Measurements from ENCODE around the gene RPL13A.
"Not testable (repeated sequence)": the region's sequence is repeated elsewhere in the genome, so short reads cannot be mapped to it uniquely, and the experiment has no call there.

The RPL13A gene

DNA sequence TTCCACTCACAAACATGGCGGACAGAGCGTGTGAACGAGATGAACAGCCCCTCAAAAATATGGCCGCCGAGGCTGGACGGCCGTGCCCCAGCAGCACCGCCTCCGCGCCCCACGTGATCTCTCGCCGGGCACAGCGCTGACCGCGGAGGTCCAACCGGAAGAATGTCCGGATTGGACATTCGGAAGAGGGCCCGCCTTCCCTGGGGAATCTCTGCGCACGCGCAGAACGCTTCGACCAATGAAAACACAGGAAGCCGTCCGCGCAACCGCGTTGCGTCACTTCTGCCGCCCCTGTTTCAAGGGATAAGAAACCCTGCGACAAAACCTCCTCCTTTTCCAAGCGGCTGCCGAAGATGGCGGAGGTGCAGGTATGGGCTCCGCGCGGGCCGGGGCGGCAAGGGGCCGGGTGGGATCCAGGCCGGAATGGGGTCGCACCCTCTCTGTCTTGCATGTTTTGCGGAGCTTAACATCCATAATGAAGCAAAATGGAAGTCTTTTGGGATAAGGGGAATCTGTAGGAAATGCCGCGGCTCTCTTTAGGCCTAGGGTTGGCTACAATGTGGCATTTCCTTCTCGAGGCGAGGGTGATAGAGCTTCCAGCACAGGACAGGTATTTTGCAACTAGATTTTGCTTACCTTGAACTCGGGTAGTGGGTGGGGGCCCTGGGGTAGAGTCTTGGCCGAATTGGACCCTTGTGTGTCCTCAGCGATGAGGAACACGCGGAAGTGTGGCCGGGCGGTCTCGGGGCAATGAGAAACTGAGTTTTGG, at the start of gene RPL13A:
RPL13A (plus strand) TSS at position 332 of the 769 bp plus-strand sequence; CDS start at position 354, 22 bp downstream.
- peak; percentile 100 for DNase-seq

- DNase-seq, result no peak
Measured at GRCh38 chr19:49438261-49438660, 49.1 kb upstream of the RPL13A start.

- DNase-seq, result no peak
Measured at GRCh38 chr19:49439836-49440235, 47.6 kb upstream of the RPL13A start.

DNA sequence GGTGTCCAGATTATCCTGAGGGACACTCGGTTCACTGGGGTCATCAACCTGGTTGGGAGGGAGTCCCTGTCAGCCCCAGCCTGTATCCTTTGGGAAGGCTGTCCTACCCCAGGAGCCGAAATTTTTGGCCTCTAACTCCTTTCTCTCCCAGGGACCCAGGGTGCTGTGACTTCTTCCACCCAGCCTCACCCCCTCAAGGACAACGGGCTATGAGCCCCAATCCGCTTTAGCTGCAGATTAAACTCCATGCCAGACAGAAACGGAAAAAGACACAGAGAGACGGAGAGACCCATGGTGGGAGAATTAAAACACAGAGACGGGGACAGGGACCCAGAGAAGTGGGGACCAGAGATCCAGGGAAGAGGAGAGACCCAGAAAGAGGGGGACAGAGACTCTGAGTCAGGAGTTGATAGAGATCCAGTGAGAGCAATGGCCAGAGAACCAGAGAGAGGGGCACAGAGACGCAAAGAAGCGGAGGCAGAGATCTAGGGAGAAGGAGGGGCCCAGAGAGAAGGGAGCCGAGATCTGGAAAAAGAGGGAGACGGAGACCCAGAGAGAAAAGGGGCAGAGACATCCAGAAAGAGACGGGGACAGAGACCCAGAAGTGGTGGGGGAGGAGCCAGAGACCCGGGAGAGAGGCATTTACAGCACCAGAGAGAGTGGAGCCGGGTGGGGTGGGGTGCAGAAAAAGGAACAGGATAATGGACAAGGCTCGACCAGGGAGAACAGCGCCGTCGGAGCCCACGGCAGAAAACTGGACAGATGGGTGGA, 46.8 kb upstream of the RPL13A start:
- DNase-seq, result no peak

- peak; percentile 50 to 58 for DNase-seq
Measured at GRCh38 chr19:49441210-49441959, 46.0 kb upstream of the RPL13A start, which contains the start of gene SLC17A7. Gene SLC17A7, minus strand, starts transcription at chr19:49441527. Its CDS starts 148 bp downstream, at chr19:49441379.

DNA sequence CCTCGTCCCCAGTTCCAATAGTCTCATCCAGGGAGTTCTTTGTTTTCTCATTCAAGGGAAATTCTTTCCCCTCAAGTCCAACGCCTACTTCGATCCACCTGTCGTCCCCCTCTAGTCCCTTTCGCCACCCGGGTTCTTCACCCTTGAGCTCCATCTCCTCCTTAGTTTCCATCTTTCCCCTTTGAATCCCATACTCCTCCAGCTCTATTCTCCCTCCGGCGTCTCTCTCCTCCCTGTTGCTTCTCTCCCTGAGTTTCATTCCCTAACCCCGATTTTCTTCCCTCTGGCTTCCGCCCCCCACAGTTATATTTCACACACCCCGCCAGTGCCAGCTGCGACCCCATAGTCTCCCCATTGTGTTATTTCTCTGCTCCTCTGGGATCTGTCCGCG, 45.5 kb upstream of the RPL13A start:
- no peak for DNase-seq

DNA sequence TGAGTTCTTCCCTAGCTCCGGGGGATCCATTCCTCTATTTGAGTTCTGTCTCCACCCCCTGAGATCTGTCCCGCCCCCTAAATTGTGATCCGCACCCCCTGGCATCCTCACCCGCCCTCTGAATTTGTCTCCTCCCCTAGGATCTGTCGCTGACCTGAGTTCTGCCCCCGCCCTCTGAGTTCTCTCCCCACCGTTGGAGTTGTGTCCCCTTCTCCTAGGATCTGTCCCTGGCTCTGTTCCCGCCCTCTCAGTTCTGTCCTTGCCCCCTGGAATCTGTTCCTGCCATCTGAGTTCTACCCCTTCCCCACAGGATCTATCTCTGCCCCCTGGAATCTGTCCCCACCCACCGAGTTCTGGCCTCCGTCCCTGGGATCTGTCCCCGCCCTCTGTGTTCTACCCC, 45.1 kb upstream of the RPL13A start:
- no peak for DNase-seq

- DNase-seq, result peak; percentile 43 to 60
Measured at GRCh38 chr19:49442771-49443365, 44.5 kb upstream of the RPL13A start.

DNA sequence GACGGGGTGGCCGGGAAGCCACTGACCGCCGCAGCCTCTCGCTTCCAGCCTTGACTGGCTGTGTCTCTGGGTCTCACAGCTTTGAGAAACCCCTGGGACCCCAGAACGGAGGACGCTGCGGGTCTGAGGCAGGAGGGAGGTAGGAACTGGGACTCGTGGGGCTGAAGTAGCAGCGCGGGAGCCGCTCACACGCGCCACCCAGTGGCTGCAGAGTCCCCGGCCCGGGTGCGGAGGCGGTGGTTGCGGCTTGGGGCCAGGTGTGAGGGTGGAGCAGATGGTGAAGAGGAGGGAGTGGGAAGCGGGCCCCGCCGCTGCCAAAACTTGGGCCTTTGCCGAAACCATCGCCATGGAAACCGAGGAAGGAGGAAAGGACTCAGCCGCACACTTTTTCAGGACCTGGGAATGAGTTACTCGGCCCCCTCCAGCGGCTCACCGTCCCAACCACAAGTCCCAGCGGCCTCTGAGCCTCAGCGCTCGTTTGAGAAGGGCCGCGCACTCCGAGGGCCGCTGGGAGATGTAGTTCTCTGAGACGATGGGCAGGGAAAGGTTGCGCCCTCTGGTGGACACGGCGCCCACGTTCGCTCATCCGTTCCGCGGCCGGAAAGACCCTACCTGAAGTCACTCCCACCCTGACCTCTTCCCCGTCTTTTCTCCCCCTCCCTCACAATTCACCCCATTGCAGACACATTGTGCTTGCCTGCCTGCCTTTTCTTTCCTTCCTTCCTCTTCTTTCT, 43.9 kb upstream of the RPL13A start:
- peak; percentile 93 for DNase-seq

GRCh38 chr19:49444100-49444700, 43.2 kb upstream of the RPL13A start:
- not testable (repeated sequence) for DNase-seq

DNA sequence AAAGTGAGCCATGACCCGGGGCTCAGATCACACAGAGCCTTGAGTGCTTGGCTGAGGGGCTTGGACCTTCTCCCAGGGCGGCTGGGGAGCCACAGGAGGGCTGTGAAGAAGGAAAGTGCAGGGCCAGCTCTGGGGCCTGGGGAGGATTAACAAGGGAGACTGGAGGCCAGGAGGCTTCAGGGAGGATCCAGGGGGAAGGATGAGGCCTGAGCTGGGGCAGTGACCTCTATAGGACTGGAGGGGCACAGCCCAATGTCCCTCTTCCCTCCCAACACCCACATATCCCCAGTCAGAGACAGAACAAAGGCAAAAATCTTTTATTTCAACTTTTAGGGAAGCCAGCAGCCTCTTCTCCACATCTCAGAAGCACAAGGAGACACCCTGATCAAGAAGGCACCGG, 41.4 kb upstream of the RPL13A start:
- no peak for DNase-seq

- DNase-seq, result peak in 1 of 2 donors; percentile 19
Measured at GRCh38 chr19:49447485-49448431, 39.6 kb upstream of the RPL13A start.

- no peak for DNase-seq
Measured at GRCh38 chr19:49448432-49448786, 39.0 kb upstream of the RPL13A start.

DNA sequence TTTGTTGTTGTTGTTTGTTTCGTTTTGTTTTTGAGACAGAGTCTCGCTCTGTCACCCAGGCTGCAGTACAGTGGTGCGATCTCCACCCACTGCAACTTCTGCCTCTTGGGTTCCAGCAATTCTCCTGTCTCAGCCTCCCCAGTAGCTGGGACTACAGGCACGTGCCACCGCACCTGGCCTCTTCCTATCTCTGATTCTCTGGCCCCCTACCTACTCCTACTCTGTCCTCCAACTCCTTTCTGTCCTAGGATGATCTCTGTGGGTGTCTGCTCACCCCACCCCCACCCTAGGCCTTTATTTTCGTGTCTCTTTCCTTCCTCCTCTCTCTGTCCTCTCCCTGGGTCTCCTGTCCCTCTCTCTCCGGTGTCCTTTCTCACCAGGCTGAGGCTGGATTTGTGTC, 37.0 kb upstream of the RPL13A start:
- no peak for DNase-seq

DNA sequence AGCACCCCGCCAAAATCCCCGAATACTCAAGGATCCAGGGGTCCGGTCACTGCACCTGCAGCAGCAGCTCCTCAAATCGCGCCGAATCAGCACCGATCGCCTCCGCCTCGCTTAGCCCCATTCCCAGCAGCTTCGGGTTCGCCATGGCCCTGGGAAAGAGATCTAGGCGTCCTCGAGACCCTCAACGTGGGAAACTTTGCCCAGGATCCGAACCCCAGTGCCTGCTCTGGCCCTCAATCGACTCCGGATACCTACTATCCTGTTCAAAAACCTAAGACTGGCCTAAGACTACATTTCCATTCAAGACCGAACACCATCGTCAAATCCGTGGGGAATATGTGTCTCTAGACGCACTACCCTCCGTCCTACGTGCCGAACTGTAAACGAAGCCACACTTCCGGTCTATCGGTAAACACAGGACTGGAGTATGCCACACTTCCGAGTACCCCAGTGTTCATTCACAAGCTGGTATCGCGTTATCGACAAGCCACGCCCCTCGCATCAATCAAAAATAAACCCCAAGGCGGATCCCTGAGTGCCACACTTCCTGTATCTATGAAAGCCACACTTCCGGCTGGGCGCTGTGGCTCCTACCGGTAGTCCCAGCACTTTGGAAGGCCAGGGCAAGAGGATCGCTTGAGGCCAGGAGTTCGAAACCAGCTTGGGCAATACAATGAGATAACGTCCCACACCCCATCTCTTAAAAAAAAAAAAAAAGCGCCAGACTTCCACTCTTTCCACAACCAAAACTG, 35.8 kb upstream of the RPL13A start, which contains the start of gene PIH1D1:
PIH1D1 (minus strand) TSS at position 385 of the 752 bp plus-strand sequence; CDS start at position 145, 240 bp downstream.
- DNase-seq, result peak; percentile 98

- peak; percentile 98 for DNase-seq
Measured at GRCh38 chr19:49453013-49453756, 34.2 kb upstream of the RPL13A start, which contains the start of gene ALDH16A1. Gene ALDH16A1, plus strand, starts transcription at chr19:49453225. Its CDS starts 107 bp downstream, at chr19:49453332.

GRCh38 chr19:49453757-49454240, 33.6 kb upstream of the RPL13A start:
- DNase-seq, result peak; percentile 50 to 51

DNA sequence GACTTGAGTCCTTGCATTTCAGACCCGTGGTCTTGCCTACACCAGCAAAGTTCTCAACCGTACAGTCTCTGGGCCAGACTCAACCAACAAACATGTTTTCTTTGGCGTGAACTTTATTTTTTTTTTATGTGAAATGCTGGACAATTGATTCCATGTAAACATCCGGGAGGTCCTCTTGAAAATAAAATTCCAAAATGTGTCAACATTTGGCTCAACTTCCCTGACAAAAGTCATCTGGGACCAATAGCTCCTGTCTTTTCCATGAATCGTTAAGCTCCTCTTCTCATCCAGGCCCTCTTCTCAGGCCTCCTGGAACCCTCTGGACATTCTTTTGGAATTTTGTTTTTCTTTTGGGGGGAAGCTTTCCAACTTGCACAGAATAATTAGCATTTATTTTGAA, 31.6 kb upstream of the RPL13A start:
- DNase-seq, result no peak

GRCh38 chr19:49456326-49456725, 31.1 kb upstream of the RPL13A start:
- no peak for DNase-seq
